ENCODE data around the gene CELA2B. TPM values are rescaled to one million over a fixed set of nuclear protein-coding genes. Genes with fewer than 3 reads are reported as not detected.
"Not testable (repeated sequence)": the region's sequence is repeated elsewhere in the genome, so short reads cannot be mapped to it uniquely, and the experiment has no call there.

Gene CELA2B
- total and polyA plus RNA-seq, 2 donors (not counting 1 experiment from before 2014, with no cell fraction given), result not detected

- H2AFZ ChIP-seq (ENCODE audit: insufficient read depth, low read depth, low read length, poor library complexity, severe bottlenecking), result no peak overlapping the region
- intact Hi-C loops (cut with micrococcal nuclease), result no loop called here
- DNase-seq (no peak), ATAC-seq (ENCODE audit: low read depth) (no peak)
- Mint-ChIP-seq H3K27me3 (no peaks in the 10 kb centered on the region), H3K4me1 (no peaks in the 10 kb centered on the region), H3K4me3 (no peak overlapping the region), H3K27ac (no peak overlapping the region), H3K9me3 (ENCODE audit: insufficient read depth) (no peaks in the 10 kb centered on the region)
- no peaks in the 10 kb centered on the region for H3K4me1 ChIP-seq (ENCODE audit: control insufficient read depth in 2 of 2, insufficient read depth in 2 of 2, low read length in 2 of 2)
- H3K9me3 ChIP-seq (ENCODE audit: control extremely low read depth in 1 of 3, control insufficient read depth in 2 of 3, insufficient read depth in 1 of 3, low read length in 2 of 3), result no peaks in the 10 kb centered on the region
- H3K4me2 ChIP-seq (replicated peaks; ENCODE audit: low read depth, low read length, poor library complexity, severe bottlenecking), result no peak overlapping the region
- 87% methylated on average over 2 of the region's 6 CpGs for WGBS (ENCODE audit: insufficient coverage)
- H3K9ac ChIP-seq (ENCODE audit: low read length), result no peak overlapping the region
- no peak overlapping the region for H3K27ac ChIP-seq (ENCODE audit: low read length in 2 of 2)
- no peaks in the 10 kb centered on the region for H4K20me1 ChIP-seq (ENCODE audit: control insufficient read depth, insufficient read depth, low read length, poor library complexity, severe bottlenecking)
- H3K79me2 ChIP-seq (ENCODE audit: control insufficient read depth, insufficient read depth, low read length), result no peaks in the 10 kb centered on the region
- no peak overlapping the region for H3K4me3 ChIP-seq (ENCODE audit: control extremely low read depth in 1 of 5, extremely low read depth in 1 of 5, insufficient read depth in 1 of 5, low read depth in 2 of 5, low read length in 4 of 5)
- H3K36me3 ChIP-seq (replicated peaks in 1 of 2; ENCODE audit: control extremely low read depth in 1 of 2, control insufficient read depth in 1 of 2, extremely low read depth in 1 of 2, insufficient read depth in 2 of 2, low read length in 1 of 2), result peaks cover 0 to 2% of the 10 kb centered on the region in 2 experiments
- POLR2A ChIA-PET, result no interaction called here
- TF ChIP-seq CTCF (IDR thresholded peaks at IDR 0.05), result no peak
- no peak for TF ChIP-seq EZH2 (IDR thresholded peaks at IDR 0.05; ENCODE audit: borderline replicate concordance, insufficient read depth, low read depth, low read length, poor library complexity, severe bottlenecking)
- CTCF ChIA-PET, result no interaction called here
- H3K27me3 ChIP-seq (replicated peaks in 1 of 4; ENCODE audit: control extremely low read depth in 1 of 4, control insufficient read depth in 3 of 4, insufficient read depth in 4 of 4, low read length in 3 of 4), result no peaks in the 10 kb centered on the region
These were observed 9.7 kb downstream of the CELA2B start for GRCh38 chr1:15485636-15486035.

- H3K27ac Mint-ChIP-seq; ATAC-seq (ENCODE audit: low read depth); DNase-seq; H3K9ac ChIP-seq (ENCODE audit: low read length); CTCF ChIA-PET; H3K4me3 Mint-ChIP-seq; H4K20me1 ChIP-seq (ENCODE audit: control insufficient read depth, insufficient read depth, low read length, poor library complexity, severe bottlenecking); H3K4me1 ChIP-seq (ENCODE audit: control insufficient read depth in 2 of 2, insufficient read depth in 2 of 2, low read length in 2 of 2); H3K27me3 ChIP-seq (replicated peaks in 1 of 4; ENCODE audit: control extremely low read depth in 1 of 4, control insufficient read depth in 3 of 4, insufficient read depth in 4 of 4, low read length in 3 of 4); intact Hi-C loops (cut with micrococcal nuclease); H2AFZ ChIP-seq (ENCODE audit: insufficient read depth, low read depth, low read length, poor library complexity, severe bottlenecking); H3K4me1 Mint-ChIP-seq; H3K9me3 ChIP-seq (ENCODE audit: control extremely low read depth in 1 of 3, control insufficient read depth in 2 of 3, insufficient read depth in 1 of 3, low read length in 2 of 3); H3K4me2 ChIP-seq (replicated peaks; ENCODE audit: low read depth, low read length, poor library complexity, severe bottlenecking); H3K9me3 Mint-ChIP-seq (ENCODE audit: insufficient read depth); H3K27ac ChIP-seq (ENCODE audit: low read length in 2 of 2); H3K27me3 Mint-ChIP-seq; POLR2A ChIA-PET; H3K4me3 ChIP-seq (ENCODE audit: control extremely low read depth in 1 of 5, extremely low read depth in 1 of 5, insufficient read depth in 1 of 5, low read depth in 2 of 5, low read length in 4 of 5); H3K79me2 ChIP-seq (ENCODE audit: control insufficient read depth, insufficient read depth, low read length): not testable (repeated sequence)
- peaks cover 2 to 12% of the 10 kb centered on the region in 2 experiments for H3K36me3 ChIP-seq (replicated peaks in 1 of 2; ENCODE audit: control extremely low read depth in 1 of 2, control insufficient read depth in 1 of 2, extremely low read depth in 1 of 2, insufficient read depth in 2 of 2, low read length in 1 of 2)
- WGBS (ENCODE audit: insufficient coverage), result 94% methylated on average over 14 of the region's 17 CpGs
These were observed 11.1 kb downstream of the CELA2B start for GRCh38 chr1:15486844-15487610.
